HepG2 (cell line): Measurements from ENCODE around the gene SIVA1. TPM values are rescaled to one million over a fixed set of nuclear protein-coding genes. Genes with fewer than 3 reads are reported as not detected.
A peak's percentile ranks its signal among the peaks of the same experiment; 100 is the strongest.

ENCODE experiments used
- ASH2L ChIP-seq: fragments of 300-600, 200-600 bp; sonication (generic); IDR thresholded peaks from 2 replicates; pipeline ENCODE4 v1.7.0; 2017; ENCODE audit warnings: low read depth, mild to moderate bottlenecking, moderate library complexity, mixed read lengths, low read length; ENCODE audit not compliant: insufficient read length
- HOXA7 ChIP-seq: sonication (generic); formaldehyde crosslinking; IDR thresholded peaks from 2 replicates; pipeline ENCODE4 v1.8.1; 2022; ENCODE audit warnings: mild to moderate bottlenecking, missing genetic modification reagents, moderate library complexity
- JARID2 ChIP-seq: sonication (generic); formaldehyde crosslinking; IDR thresholded peaks from 2 replicates; pipeline ENCODE4 v1.8.1; 2023; ENCODE audit warnings: missing genetic modification reagents, inconsistent platforms; ENCODE audit not compliant: insufficient replicate concordance
- MXD4 ChIP-seq: IDR thresholded peaks from 2 replicates; pipeline ENCODE4 v1.6.1; 2016; ENCODE audit warnings: mild to moderate bottlenecking, missing biosample characterization, missing genetic modification reagents
- NCOA2 ChIP-seq: sonication (generic); formaldehyde crosslinking; IDR thresholded peaks from 2 replicates; pipeline ENCODE4 v1.8.0; 2022; ENCODE audit warnings: inconsistent platforms
- NFYC ChIP-seq: IDR thresholded peaks from 2 replicates; pipeline ENCODE4 v1.6.1; 2016; ENCODE audit warnings: missing genetic modification reagents, missing compliant biosample characterization
- PCBP2 ChIP-seq: fragments of 200-400 bp; formaldehyde crosslinking; optimal IDR thresholded peaks from 2 replicates; pipeline ENCODE3; 2018; ENCODE audit warnings: low read length, low read depth; ENCODE audit not compliant: poor library complexity, severe bottlenecking
- REL ChIP-seq: sonication (generic); formaldehyde crosslinking; conservative IDR thresholded peaks from 2 replicates; pipeline ENCODE4 v1.8.0; 2022; ENCODE audit warnings: mild to moderate bottlenecking, missing genetic modification reagents, moderate library complexity
- SMAD9 ChIP-seq: sonication (generic); formaldehyde crosslinking; IDR thresholded peaks from 2 replicates; pipeline ENCODE4 v1.5.1; 2020; ENCODE audit warnings: mild to moderate bottlenecking, missing genetic modification reagents
- ZBTB38 ChIP-seq: sonication (generic); formaldehyde crosslinking; IDR thresholded peaks from 2 replicates; pipeline ENCODE4 v1.5.1; 2020; ENCODE audit warnings: mild to moderate bottlenecking, missing genetic modification reagents
- ZFX ChIP-seq: sonication (generic); formaldehyde crosslinking; IDR thresholded peaks from 2 replicates; pipeline ENCODE4 v1.4.0; 2020; ENCODE audit warnings: mild to moderate bottlenecking, low read depth, missing genetic modification reagents, moderate library complexity
- ZNF180 ChIP-seq: sonication (generic); formaldehyde crosslinking; IDR thresholded peaks from 2 replicates; pipeline ENCODE4 v1.4.0; 2020; ENCODE audit warnings: low read depth, missing genetic modification reagents, borderline replicate concordance
- ZNF577 ChIP-seq: sonication (generic); formaldehyde crosslinking; IDR thresholded peaks from 2 replicates; pipeline ENCODE4 v1.4.0; 2020; ENCODE audit warnings: mild to moderate bottlenecking, low read depth, missing genetic modification reagents, borderline replicate concordance
- ZNF678 ChIP-seq: sonication (generic); formaldehyde crosslinking; IDR thresholded peaks from 2 replicates; pipeline ENCODE4 v1.4.0; 2020; ENCODE audit warnings: mild to moderate bottlenecking, missing genetic modification reagents
- ZNF747 ChIP-seq: sonication (generic); formaldehyde crosslinking; IDR thresholded peaks from 2 replicates; pipeline ENCODE4 v1.8.1; 2023; ENCODE audit warnings: missing genetic modification reagents, mild to moderate bottlenecking, borderline replicate concordance
- polyA plus RNA-seq, 8 experiments: library from polyadenylated mRNA; depleted of rRNA in 3 of 8; stranded (reverse) in 7 of 8; unstranded in 1 of 8; fragments of >200 nt; fragmentation: Illumina TruSeq in 4 of 8; extraction: Trizol in 4 of 8; gene quantifications; 2 replicates each; pipeline versions ENCODE4 v1.2.1 to v1.2.3, GENCODE V29; 2011 to 2016; ENCODE audit warnings: low read depth in 4 of 8, missing spikeins in 1 of 8, mixed read lengths in 1 of 8; ENCODE audit not compliant: insufficient read depth in 1 of 8
- total RNA-seq, 5 experiments: library from RNA; depleted of rRNA; stranded (reverse); fragments of >200 nt; fragmentation: Illumina TruSeq; extraction: Trizol; gene quantifications; 2 replicates each; pipeline ENCODE4 v1.2.3, GENCODE V29; 2016; ENCODE audit warnings: low read depth in 1 of 5
- TF ChIP-seq, protein P1 (sequence below): sonication (generic); formaldehyde crosslinking; conservative IDR thresholded peaks from 2 replicates; pipeline ENCODE4 v1.4.0; 2020; ENCODE audit warnings: missing genetic modification reagents
- TF ChIP-seq, protein P2 (sequence below): sonication (generic); formaldehyde crosslinking; conservative IDR thresholded peaks from 2 replicates; pipeline ENCODE4 v1.8.1; 2023; ENCODE audit warnings: missing genetic modification reagents
- TF ChIP-seq, protein P3 (sequence below): sonication (generic); formaldehyde crosslinking; IDR thresholded peaks from 2 replicates; pipeline ENCODE4 v1.5.0; 2020; ENCODE audit warnings: mild to moderate bottlenecking, missing genetic modification reagents
- TF ChIP-seq, protein P4 (sequence below): sonication (generic); formaldehyde crosslinking; IDR thresholded peaks from 2 replicates; pipeline ENCODE4 v1.5.0; 2020; ENCODE audit warnings: missing genetic modification reagents
- TF ChIP-seq, protein P5 (sequence below): sonication (generic); formaldehyde crosslinking; IDR thresholded peaks from 2 replicates; pipeline ENCODE4 v1.4.0; 2020; ENCODE audit warnings: mild to moderate bottlenecking, missing genetic modification reagents

SIVA1 gene
- total and polyA plus RNA-seq, 2 of the 13 experiments (the other 11 are each of a cell fraction or from before 2014, with no cell fraction given) = 123 to 186 TPM

DNA sequence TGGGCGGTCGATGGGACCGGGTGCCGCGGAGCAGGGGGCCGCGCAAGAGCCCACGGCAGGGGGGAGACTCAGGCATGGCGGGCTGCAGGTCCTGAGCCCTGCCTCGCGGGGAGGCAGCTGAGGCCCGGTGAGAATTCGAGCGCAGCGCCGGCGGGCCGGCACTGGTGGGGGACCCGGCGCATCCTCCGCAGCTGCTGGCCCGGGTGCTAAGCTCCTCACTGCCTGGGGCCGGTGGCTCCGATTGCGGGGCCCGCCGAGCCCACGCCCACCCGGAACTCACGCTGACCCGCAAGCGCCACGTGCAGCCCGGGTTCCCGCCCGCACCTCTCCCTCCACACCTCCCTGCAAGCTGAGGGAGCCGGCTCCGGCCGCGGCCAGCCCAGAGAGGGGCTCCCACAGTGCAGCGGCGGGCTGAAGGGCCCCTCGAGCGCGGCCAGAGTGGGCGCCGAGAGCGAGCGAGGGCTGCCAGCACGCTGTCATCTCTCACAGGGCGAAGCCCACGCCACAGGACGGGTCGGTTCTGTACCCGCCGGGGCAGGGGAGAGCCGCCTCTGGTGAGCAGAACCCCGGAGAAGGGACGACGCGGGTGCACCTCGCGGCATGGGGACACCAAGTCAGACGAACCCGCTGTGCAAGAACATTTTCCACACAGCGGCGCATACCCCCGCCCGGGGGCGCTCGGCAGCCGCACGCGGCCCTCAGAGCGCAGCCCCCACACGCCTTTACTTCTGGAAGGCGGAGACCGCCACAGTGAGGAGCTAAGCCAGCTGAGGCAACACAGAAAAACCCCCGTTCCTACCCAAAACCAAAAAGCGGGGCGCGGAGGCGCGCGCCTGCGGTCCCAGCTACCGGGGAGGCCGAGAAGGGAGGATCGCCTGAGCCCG, 1.2 kb upstream of the SIVA1 start (continued):
- TF ChIP-seq ZNF747 (CRISPR knock-in tag) (no peak), PCBP2 (no peak), ZBTB38 (no peak; the same call in none of the 2 replicates), HOXA7 (CRISPR knock-in tag) (0 out of 2 replicates have a peak, but pooled peaks have one; percentile 34), SMAD9 (CRISPR knock-in tag) (no peak), NFYC (no peak), JARID2 (CRISPR knock-in tag) (no peak), ZNF180 (CRISPR knock-in tag) (no peak), ZFX (no peak), ASH2L (no peak), MXD4 (CRISPR knock-in tag) (no peak), NCOA2 (CRISPR knock-in tag) (no peak), ZNF577 (CRISPR knock-in tag) (no peak), REL (CRISPR knock-in tag) (no peak), ZNF678 (CRISPR knock-in tag) (no peak)
- TF ChIP-seq, protein P1, sequence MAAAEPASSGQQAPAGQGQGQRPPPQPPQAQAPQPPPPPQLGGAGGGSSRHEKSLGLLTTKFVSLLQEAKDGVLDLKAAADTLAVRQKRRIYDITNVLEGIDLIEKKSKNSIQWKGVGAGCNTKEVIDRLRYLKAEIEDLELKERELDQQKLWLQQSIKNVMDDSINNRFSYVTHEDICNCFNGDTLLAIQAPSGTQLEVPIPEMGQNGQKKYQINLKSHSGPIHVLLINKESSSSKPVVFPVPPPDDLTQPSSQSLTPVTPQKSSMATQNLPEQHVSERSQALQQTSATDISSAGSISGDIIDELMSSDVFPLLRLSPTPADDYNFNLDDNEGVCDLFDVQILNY (CRISPR knock-in tag) = no peak
- TF ChIP-seq, protein P2, sequence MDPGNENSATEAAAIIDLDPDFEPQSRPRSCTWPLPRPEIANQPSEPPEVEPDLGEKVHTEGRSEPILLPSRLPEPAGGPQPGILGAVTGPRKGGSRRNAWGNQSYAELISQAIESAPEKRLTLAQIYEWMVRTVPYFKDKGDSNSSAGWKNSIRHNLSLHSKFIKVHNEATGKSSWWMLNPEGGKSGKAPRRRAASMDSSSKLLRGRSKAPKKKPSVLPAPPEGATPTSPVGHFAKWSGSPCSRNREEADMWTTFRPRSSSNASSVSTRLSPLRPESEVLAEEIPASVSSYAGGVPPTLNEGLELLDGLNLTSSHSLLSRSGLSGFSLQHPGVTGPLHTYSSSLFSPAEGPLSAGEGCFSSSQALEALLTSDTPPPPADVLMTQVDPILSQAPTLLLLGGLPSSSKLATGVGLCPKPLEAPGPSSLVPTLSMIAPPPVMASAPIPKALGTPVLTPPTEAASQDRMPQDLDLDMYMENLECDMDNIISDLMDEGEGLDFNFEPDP = no peak
- TF ChIP-seq, protein P3, sequence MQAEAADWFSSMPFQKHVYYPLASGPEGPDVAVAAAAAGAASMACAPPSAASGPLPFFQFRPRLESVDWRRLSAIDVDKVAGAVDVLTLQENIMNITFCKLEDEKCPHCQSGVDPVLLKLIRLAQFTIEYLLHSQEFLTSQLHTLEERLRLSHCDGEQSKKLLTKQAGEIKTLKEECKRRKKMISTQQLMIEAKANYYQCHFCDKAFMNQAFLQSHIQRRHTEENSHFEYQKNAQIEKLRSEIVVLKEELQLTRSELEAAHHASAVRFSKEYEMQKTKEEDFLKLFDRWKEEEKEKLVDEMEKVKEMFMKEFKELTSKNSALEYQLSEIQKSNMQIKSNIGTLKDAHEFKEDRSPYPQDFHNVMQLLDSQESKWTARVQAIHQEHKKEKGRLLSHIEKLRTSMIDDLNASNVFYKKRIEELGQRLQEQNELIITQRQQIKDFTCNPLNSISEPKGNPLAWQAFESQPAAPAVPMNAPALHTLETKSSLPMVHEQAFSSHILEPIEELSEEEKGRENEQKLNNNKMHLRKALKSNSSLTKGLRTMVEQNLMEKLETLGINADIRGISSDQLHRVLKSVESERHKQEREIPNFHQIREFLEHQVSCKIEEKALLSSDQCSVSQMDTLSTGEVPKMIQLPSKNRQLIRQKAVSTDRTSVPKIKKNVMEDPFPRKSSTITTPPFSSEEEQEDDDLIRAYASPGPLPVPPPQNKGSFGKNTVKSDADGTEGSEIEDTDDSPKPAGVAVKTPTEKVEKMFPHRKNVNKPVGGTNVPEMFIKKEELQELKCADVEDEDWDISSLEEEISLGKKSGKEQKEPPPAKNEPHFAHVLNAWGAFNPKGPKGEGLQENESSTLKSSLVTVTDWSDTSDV = no peak
- TF ChIP-seq, protein P4, sequence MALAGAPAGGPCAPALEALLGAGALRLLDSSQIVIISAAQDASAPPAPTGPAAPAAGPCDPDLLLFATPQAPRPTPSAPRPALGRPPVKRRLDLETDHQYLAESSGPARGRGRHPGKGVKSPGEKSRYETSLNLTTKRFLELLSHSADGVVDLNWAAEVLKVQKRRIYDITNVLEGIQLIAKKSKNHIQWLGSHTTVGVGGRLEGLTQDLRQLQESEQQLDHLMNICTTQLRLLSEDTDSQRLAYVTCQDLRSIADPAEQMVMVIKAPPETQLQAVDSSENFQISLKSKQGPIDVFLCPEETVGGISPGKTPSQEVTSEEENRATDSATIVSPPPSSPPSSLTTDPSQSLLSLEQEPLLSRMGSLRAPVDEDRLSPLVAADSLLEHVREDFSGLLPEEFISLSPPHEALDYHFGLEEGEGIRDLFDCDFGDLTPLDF (CRISPR knock-in tag) = no peak
- TF ChIP-seq, protein P5, sequence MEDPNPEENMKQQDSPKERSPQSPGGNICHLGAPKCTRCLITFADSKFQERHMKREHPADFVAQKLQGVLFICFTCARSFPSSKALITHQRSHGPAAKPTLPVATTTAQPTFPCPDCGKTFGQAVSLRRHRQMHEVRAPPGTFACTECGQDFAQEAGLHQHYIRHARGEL (CRISPR knock-in tag) = no peak
